Kidney (tissue), 14 donors: ENCODE data around the gene BIN1. TPM values are rescaled to one million over a fixed set of nuclear protein-coding genes. Genes with fewer than 3 reads are reported as not detected.
A peak's percentile ranks its signal among the peaks of the same experiment; 100 is the strongest.

Experiments used
- DNase-seq, 5 donors: peaks; one replicate each; pipeline ENCODE4 v3.0.0-alpha.2; 2013 to 2020
- FAIRE-seq: peaks from 2 replicates; lab custom pipeline; 2012; peaks lifted over from hg19 to GRCh38; lab: Jason Lieb, UNC
- H3K27ac ChIP-seq, 2 donors: one replicate each; pipeline ENCODE4 v1.7.0; 2013; ENCODE audit warnings: low read depth in 2 of 2, low read length in 2 of 2, inconsistent platforms in 1 of 2
- H3K27me3 ChIP-seq: one replicate; pipeline ENCODE4 v1.7.1; 2013; ENCODE audit warnings: low read length, inconsistent platforms; ENCODE audit not compliant: control insufficient read depth, insufficient read depth
- H3K36me3 ChIP-seq, 3 donors: one replicate each; pipeline versions ENCODE4 v1.7.0 to v1.7.1; 2013; ENCODE audit warnings: low read length in 3 of 3, control low read depth in 1 of 3, inconsistent platforms in 1 of 3; ENCODE audit not compliant: insufficient read depth in 3 of 3, control insufficient read depth in 2 of 3
- H3K4me1 ChIP-seq, 3 donors: one replicate each; pipeline versions ENCODE4 v1.7.0 to v1.7.1; 2013; ENCODE audit warnings: low read length in 3 of 3, inconsistent platforms in 1 of 3, low read depth in 1 of 3; ENCODE audit not compliant: control insufficient read depth in 2 of 3, insufficient read depth in 2 of 3
- H3K4me3 ChIP-seq, 3 donors: one replicate each; pipeline versions ENCODE4 v1.7.0 to v1.8.1; 2013; ENCODE audit warnings: low read length in 3 of 3, control low read depth in 1 of 3, inconsistent platforms in 1 of 3
- H3K9ac ChIP-seq, 3 donors: one replicate each; pipeline versions ENCODE4 v1.7.0 to v1.7.1; 2013; ENCODE audit warnings: low read length in 3 of 3, control low read depth in 1 of 3, inconsistent platforms in 1 of 3
- H3K9me3 ChIP-seq, 3 donors: one replicate each; pipeline versions ENCODE4 v1.7.0 to v1.7.1; 2013; ENCODE audit warnings: low read length in 3 of 3, control low read depth in 1 of 3, inconsistent platforms in 1 of 3; ENCODE audit not compliant: control insufficient read depth in 2 of 3, insufficient read depth in 1 of 3
- intact Hi-C: fragments of 100-400 bp; cut with DNase I; formaldehyde crosslinking; loops from one replicate; pipeline ENCODE4 v1.11.1; 2022
- polyA plus RNA-seq: library from polyadenylated mRNA; stranded (reverse); fragments of 350-450 nt; fragmentation: Illumina TruSeq; extraction: RNeasy Lipid Tissue Mini Kit (QIAGEN cat#74804); gene quantifications from one replicate; pipeline ENCODE4 v1.2.3, GENCODE V29; 2014; ENCODE audit warnings: low read depth, low replicate concordance; ENCODE audit not compliant: insufficient read depth
- total RNA-seq: library from RNA; stranded (reverse); fragmentation: NEBNext Ultra II Directional; extraction: Animal tissue kit (Norgen Biotek cat#: 25700); gene quantifications from one replicate; pipeline ENCODE4 v1.2.1, GENCODE V29; 2021
- TF ChIP-seq, protein P1 (sequence below): IDR thresholded peaks from 3 replicates; pipeline ENCODE4 v1.5.1; 2012; ENCODE audit warnings: mild to moderate bottlenecking, moderate library complexity, borderline replicate concordance; ENCODE audit not compliant: insufficient read depth; ENCODE audit errors: extremely low read depth
- donor health status: control.
- donor health status: control.
- donor health status: control.
- donor health status: control.
- donor health status: control.
- donor health status: DM: yes; HTN: yes; CAD: no.
- donor health status: Normal renal cell carcinoma (clear cell type).

Gene BIN1
- total and polyA plus RNA-seq, 2 donors from 2014 or later = 121 to 167 TPM

GRCh38 chr2:127117603-127118002 lies 10.6 kb upstream of the BIN1 start:
- Histone ChIP-seq H3K27ac (no peak overlapping the region), H3K4me3 (no peak overlapping the region), H3K36me3 (no peaks in the 10 kb centered on the region), H3K27me3 (no peaks in the 10 kb centered on the region), H3K4me1 (no peaks in the 10 kb centered on the region), H3K9me3 (no peaks in the 10 kb centered on the region), H3K9ac (no peak overlapping the region)
- TF ChIP-seq, protein P1, sequence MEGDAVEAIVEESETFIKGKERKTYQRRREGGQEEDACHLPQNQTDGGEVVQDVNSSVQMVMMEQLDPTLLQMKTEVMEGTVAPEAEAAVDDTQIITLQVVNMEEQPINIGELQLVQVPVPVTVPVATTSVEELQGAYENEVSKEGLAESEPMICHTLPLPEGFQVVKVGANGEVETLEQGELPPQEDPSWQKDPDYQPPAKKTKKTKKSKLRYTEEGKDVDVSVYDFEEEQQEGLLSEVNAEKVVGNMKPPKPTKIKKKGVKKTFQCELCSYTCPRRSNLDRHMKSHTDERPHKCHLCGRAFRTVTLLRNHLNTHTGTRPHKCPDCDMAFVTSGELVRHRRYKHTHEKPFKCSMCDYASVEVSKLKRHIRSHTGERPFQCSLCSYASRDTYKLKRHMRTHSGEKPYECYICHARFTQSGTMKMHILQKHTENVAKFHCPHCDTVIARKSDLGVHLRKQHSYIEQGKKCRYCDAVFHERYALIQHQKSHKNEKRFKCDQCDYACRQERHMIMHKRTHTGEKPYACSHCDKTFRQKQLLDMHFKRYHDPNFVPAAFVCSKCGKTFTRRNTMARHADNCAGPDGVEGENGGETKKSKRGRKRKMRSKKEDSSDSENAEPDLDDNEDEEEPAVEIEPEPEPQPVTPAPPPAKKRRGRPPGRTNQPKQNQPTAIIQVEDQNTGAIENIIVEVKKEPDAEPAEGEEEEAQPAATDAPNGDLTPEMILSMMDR = no peak
- DNase-seq = peak in 1 of 5 donors; percentile 37
- intact Hi-C loops = no loop called here
- no peak for FAIRE-seq

- H3K9me3 ChIP-seq = no peaks in the 10 kb centered on the region
- TF ChIP-seq, protein P1 = no peak
- FAIRE-seq = no peak
- H3K36me3 ChIP-seq = no peaks in the 10 kb centered on the region
- H3K4me3 ChIP-seq = no peak overlapping the region
- H3K27me3 ChIP-seq = no peaks in the 10 kb centered on the region
- H3K9ac ChIP-seq = no peak overlapping the region
- DNase-seq = peak in 1 of 5 donors; percentile 4
- intact Hi-C loops = no loop called here
- H3K27ac ChIP-seq = no peak overlapping the region
- no peaks in the 10 kb centered on the region for H3K4me1 ChIP-seq
Measured at GRCh38 chr2:127115471-127116199, 8.7 kb upstream of the BIN1 start.

DNA sequence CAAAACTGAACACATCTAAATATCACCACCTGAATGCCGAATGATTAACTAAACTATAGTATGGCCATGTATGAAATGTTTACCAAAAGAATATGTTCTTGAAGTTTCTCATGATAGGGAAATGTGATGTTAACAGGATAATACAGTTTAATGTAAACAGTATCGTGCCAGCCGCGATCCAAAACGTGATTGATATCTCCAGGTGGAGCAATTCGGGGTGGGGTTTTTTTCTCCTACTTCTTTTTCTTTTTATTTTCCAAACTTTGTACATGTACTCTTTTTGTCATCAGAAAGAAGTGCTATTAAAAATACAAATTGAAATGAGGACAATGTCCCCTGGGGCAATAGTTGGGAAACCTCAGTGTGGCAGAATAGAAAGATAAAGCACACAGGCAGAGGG lies 4.0 kb upstream of the BIN1 start:
- Histone ChIP-seq H3K4me1 (peaks cover 0 to 2% (median 0%) of the 10 kb centered on the region in 3 donors), H3K27me3 (no peaks in the 10 kb centered on the region), H3K9me3 (no peaks in the 10 kb centered on the region), H3K36me3 (no peaks in the 10 kb centered on the region), H3K27ac (no peak overlapping the region), H3K9ac (no peak overlapping the region), H3K4me3 (no peak overlapping the region)
- FAIRE-seq (no peak), DNase-seq (peak in 1 of 5 donors; percentile 12)
- TF ChIP-seq, protein P1 = no peak
- intact Hi-C loops = no loop called here
